ENCODE data around the gene NR3C1.

NR3C1 gene

DNA sequence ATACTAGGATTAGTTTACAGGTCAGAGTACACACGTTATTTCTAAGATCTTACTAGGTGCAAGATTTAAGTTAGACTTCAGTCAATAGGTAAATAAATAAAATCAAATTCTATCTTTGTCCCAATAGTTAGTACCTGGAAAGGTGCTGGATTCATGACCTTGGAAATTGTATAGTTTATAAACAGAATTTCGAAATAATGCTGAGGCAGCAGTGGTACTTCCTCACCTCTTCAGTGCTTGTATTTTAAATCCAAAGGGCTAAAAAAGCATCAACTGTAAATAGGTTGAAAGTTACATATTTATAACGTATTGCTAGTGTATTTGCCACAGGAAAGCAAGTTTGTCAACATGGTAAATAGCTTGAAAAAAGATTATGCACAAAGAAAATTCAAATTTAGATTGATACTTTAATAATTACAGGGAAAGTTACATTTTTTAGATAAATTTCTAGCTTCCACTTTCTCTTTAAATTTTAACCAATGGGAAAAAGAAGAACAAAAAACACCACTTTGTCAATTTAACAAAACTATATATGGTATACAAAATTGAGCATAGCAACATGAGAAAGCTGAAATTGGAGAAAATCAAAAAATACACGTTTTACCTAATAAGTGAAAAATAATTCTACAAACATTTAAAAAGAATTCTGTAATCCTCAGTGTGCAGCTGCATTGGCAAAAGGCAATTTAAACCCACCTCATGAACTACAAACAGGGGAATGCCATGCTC, 46.5 kb downstream of the NR3C1 start:
- Histone ChIP-seq H3K27me3 (no peaks in the 10 kb centered on the region), H3K4me3 (no peak overlapping the region), H3K9me3 (no peaks in the 10 kb centered on the region), H3K27ac (no peak overlapping the region), H3K36me3 (no peaks in the 10 kb centered on the region), H3K4me1 (peaks cover 0 to 76% (median 43%) of the 10 kb centered on the region in 4 donors)
- no peak for DNase-seq
- intact Hi-C loops (cut with DNase I; ENCODE audit: low total_unique reads), result no loop called here
- TF ChIP-seq, protein P1, sequence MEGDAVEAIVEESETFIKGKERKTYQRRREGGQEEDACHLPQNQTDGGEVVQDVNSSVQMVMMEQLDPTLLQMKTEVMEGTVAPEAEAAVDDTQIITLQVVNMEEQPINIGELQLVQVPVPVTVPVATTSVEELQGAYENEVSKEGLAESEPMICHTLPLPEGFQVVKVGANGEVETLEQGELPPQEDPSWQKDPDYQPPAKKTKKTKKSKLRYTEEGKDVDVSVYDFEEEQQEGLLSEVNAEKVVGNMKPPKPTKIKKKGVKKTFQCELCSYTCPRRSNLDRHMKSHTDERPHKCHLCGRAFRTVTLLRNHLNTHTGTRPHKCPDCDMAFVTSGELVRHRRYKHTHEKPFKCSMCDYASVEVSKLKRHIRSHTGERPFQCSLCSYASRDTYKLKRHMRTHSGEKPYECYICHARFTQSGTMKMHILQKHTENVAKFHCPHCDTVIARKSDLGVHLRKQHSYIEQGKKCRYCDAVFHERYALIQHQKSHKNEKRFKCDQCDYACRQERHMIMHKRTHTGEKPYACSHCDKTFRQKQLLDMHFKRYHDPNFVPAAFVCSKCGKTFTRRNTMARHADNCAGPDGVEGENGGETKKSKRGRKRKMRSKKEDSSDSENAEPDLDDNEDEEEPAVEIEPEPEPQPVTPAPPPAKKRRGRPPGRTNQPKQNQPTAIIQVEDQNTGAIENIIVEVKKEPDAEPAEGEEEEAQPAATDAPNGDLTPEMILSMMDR (IDR thresholded peaks at IDR 0.05), result no peak

DNA sequence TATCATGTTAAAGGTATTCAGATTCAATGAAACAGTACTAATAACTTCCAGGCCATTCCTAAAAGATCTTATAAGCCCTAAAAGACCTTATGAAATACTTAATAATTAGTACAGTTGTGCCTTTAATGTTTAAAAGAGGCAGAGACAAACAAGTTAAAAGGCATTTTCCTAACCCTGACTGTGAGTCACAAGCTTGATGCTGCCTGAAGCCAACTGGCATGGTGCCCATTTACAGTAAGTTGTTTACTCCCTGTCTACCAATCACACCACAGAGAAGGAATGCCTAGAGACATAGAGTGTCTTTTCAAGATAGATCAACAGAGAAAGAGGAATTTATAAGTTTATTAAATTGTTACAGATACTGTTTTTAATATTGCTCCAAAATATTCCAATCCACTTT, 47.8 kb downstream of the NR3C1 start:
- peak overlapping the region; percentile 14 to 21 for H3K27ac ChIP-seq
- DNase-seq, result peak in 1 of 2 donors; percentile 61

DNA sequence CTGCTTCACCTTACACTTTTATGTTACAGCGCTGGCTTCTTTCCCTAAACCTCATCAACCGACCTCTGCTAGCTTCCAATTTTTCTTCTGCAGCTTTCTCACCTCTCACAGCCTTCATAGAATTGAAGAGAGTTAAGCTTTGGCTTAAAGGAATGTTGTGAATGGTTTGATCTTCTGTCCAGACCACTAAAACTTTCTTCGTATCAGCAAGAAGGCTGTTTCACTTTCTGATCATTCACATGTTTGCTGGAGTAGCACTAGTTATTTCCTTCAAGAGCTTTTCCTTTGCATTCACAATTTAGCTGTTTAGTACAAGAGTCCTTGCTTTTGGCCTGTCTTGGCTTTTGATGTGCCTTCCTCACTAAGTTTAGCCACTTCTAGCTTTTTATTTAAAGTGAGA, 49.5 kb downstream of the NR3C1 start:
- no peak for DNase-seq
- H3K9me3 ChIP-seq, result no peaks in the 10 kb centered on the region
- H3K4me1 ChIP-seq, result peaks cover 0 to 80% (median 41%) of the 10 kb centered on the region in 4 donors
- intact Hi-C loops (cut with DNase I; ENCODE audit: low total_unique reads), result no loop called here
- H3K36me3 ChIP-seq, result no peaks in the 10 kb centered on the region
- no peaks in the 10 kb centered on the region for H3K27me3 ChIP-seq
- no peak overlapping the region for H3K27ac ChIP-seq
- TF ChIP-seq, protein P1 (IDR thresholded peaks at IDR 0.05), result no peak
- no peak overlapping the region for H3K4me3 ChIP-seq

More for the DNA sequence above, 47.8 kb downstream of the NR3C1 start:
- Histone ChIP-seq H3K4me1 (peaks cover 0 to 75% (median 39%) of the 10 kb centered on the region in 4 donors), H3K9me3 (no peaks in the 10 kb centered on the region), H3K36me3 (no peaks in the 10 kb centered on the region), H3K4me3 (no peak overlapping the region), H3K27me3 (no peaks in the 10 kb centered on the region)
- TF ChIP-seq, protein P1 (IDR thresholded peaks at IDR 0.05), result no peak
- intact Hi-C loops (cut with DNase I; ENCODE audit: low total_unique reads), result no loop called here

DNA sequence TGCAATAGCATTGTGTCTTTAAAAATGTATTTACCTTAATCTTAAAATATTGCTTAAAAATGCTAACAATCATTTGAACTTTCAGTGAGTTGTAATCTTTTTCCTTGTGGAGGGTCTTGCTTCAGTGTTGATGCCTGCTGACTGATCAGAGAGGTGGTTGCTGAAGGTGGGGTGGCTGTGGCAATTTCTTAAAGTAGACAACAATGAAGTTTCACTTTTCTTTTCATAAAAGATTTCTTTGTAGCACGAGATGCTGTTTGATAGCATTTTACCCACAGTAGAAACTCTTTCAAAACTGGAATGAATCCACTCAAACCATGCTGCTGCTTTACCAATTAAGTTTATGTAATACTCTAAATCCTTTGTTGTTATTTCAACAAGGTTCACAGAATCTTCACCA, 50.8 kb downstream of the NR3C1 start:
- peaks cover 0 to 91% (median 48%) of the 10 kb centered on the region in 4 donors for H3K4me1 ChIP-seq
- H3K4me3 ChIP-seq, result no peak overlapping the region
- H3K36me3 ChIP-seq, result no peaks in the 10 kb centered on the region
- H3K27ac ChIP-seq, result no peak overlapping the region
- no peaks in the 10 kb centered on the region for H3K27me3 ChIP-seq
- no peak for DNase-seq
- intact Hi-C loops (cut with DNase I; ENCODE audit: low total_unique reads), result no loop called here
- TF ChIP-seq, protein P1 (IDR thresholded peaks at IDR 0.05), result no peak
- no peaks in the 10 kb centered on the region for H3K9me3 ChIP-seq

DNA sequence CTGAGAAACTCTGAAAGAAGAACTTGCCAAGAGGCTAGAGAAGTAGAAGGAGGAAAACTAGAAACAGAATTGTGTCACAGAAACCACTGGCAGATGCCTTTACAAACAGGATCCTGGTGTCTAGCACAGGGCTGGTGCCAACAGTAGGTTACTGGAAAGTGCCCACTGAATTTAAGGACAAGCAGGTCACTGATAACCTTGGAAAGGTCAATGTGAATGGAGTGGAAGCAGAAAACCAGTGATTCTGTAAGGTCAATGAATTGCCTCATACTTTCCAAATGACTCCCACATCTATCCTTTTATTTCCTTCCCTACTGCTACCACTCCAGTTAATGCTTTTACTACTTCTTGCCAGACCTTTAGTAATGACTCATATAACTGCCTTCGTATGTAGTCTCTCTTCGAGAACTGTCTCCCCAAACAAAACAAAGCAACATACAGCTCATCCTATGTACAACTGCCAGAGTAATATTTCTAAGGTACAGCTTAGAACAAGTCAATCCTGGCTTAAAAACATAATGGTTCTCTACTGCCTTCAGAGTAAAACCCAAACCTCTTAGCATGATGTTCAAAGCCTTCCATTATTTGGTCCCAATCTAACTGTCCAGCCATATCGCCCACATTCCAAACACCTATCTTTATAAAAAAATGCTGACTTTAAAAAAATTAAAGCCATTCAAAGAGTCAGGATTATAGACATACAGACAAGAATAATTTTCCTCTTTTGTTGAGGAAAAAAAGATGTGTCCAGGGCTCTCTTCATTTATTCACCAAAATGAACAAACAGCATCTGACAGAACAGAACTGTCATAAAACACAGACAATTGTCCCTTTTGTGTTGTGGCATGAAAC, 52.5 kb downstream of the NR3C1 start:
- Histone ChIP-seq H3K36me3 (no peaks in the 10 kb centered on the region), H3K4me3 (no peak overlapping the region), H3K27me3 (no peaks in the 10 kb centered on the region), H3K4me1 (peaks cover 0 to 96% (median 57%) of the 10 kb centered on the region in 4 donors), H3K27ac (no peak overlapping the region), H3K9me3 (no peaks in the 10 kb centered on the region)
- TF ChIP-seq, protein P1 (IDR thresholded peaks at IDR 0.05), result no peak
- intact Hi-C loops (cut with DNase I; ENCODE audit: low total_unique reads), result no loop called here
- DNase-seq, result no peak

Measured in tibial artery (tissue), 4 donors.